ENCODE data around the gene TGFBRAP1.
"Not testable (repeated sequence)": the region's sequence is repeated elsewhere in the genome, so short reads cannot be mapped to it uniquely, and the experiment has no call there.

Gene TGFBRAP1

DNA sequence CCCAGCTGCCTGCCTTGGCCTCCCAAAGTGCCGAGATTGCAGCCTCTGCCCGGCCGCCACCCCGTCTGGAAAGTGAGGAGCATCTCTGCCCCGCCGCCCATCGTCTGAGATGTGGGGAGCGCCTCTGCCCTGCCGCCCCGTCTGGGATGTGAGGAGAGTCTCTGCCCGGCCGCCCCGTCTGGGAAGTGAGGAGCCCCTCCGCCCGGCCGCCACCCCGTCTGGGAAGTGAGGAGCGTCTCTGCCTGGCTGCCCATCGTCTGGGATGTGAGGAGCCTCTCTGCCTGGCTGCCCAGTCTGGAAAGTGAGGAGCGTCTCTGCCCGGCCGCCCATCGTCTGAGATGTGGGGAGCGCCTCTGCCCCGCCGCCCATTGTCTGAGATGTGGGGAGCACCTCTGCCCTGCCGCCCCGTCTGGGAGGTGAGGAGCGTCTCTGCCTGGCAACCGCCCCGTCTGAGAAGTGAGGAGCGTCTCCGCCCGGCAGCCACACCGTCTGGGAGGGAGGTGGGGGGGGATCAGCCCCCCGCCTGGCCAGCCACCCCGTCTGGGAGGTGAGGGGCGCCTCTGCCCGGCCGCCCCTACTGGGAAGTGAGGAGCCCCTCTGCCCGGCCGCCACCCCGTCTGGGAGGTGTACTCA lies 78.4 kb downstream of the TGFBRAP1 start:
- H3K4me3 ChIP-seq (ENCODE audit: low read length); DNase-seq (ENCODE audit: low read depth, low spot score): not testable (repeated sequence)

DNA sequence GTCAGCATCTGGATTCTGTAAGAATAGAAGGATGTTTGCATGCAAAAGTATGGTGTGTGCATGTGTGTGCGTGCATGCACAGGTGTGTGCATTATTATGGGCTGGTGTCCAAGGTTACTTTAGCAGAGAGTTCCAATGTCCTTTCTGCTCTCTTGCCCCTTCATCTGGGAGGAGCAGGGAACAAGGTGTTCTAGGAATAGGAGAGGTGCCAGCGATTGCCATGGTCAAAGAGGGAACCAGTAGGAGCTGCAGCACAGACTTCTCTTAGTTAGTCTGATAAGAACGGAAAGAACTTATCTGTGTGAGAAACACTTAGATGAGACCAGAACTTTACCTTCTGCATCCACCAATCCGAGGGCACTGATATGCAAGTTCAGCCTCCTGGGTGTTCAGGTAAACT lies 79.6 kb downstream of the TGFBRAP1 start:
- DNase-seq (ENCODE audit: low read depth, low spot score), result no peak
- no peak overlapping the region for H3K4me3 ChIP-seq (ENCODE audit: low read length)

DNA sequence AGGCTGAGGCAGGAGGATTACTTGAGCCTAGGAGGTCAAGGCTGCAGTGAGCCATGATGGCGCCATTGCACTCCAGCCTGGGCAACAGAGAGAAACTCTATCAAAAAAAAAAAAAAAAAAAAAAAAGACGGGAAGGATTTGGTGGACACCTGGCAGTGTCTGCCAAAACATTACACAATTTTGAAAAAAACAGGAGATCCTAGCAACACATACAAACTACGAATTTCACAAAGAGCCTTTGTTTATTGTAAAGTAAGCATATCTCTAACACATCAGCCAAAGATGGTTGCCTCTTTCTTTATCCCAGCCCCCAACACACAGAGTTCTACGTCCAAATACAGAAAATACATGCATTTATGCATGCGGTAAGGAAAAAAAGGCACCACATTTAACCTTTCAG lies 80.4 kb downstream of the TGFBRAP1 start:
- H3K4me3 ChIP-seq (ENCODE audit: low read length), result no peak overlapping the region
- DNase-seq (ENCODE audit: low read depth, low spot score), result no peak

DNA sequence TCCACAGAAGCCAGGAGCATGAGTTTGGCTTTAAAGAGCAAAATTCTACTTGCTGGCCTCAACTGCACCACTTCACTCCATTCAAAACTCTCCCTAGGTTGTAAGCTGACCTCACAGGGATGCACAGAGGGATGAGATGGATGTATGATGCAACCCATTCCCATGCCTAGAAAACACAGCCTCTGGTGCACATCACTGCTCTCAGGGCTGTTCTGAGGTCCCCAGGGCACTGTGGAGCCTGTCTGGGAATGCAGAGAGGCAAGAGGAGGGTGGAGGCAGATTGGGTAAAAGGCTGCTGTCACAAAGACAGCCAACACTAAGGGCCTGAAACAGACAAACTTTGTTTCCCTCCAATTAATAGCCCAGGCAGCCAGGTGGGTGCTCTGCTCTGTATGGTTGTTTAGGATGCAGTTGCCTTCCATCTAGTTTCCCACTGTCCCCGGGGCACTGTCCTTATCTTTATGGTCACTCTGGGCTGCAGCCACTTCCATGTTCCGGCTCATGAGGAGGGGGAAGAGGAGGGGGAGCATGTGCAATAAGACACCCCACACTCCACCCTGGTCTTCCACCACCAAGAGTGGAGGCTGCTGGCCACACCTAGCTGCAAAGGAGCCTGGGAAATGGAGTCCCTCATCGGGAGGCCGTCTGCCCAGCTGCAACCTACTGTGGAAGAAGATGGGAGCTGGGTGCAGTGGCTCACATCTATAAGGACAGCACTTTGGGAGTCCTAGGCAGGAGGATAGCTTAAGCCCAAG lies 81.0 kb downstream of the TGFBRAP1 start:
- no peak overlapping the region for H3K4me3 ChIP-seq (ENCODE audit: low read length)
- no peak for DNase-seq (ENCODE audit: low read depth, low spot score)

DNA sequence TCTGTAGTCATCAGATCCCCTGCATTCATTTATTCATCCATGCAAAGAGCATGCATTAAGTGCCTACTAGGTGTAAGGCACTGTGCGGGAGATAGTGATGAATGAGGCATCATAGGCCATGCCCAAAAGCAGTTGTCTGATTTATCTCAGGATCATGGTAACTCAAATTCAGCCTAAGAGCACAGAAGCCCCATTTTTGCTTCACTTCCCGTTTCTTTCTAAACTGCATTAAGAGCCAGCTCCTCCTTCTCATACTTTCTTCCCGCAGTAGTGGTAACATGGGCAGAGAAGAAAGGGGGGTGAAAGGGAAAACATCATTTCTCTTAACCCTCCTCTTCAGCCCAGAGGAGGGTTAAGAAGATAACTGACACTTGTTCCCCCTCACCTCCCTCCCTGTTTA lies 85.1 kb downstream of the TGFBRAP1 start:
- no peak for DNase-seq (ENCODE audit: low read depth, low spot score)
- H3K4me3 ChIP-seq (ENCODE audit: low read length), result no peak overlapping the region

DNA sequence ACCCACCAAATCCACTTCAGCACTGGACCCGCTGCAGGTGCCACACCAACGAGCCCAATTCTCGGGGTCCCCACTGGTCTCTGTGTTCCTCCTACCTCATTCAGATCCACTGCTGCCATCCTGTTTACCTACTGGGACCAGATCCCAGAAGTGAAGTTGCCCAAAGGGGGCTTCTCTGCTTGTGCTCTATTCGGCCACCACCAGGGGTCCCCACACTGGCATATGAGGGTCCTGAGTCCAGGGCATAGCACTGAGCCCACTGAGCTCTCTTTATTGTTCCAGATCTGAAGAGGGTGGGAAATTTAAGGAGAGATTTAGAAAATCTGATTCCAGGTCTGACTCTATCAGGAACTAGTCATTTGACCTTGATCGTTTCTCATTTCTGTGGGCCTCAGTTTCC lies 85.6 kb downstream of the TGFBRAP1 start:
- H3K4me3 ChIP-seq (ENCODE audit: low read length), result no peak overlapping the region
- DNase-seq (ENCODE audit: low read depth, low spot score), result no peak

DNA sequence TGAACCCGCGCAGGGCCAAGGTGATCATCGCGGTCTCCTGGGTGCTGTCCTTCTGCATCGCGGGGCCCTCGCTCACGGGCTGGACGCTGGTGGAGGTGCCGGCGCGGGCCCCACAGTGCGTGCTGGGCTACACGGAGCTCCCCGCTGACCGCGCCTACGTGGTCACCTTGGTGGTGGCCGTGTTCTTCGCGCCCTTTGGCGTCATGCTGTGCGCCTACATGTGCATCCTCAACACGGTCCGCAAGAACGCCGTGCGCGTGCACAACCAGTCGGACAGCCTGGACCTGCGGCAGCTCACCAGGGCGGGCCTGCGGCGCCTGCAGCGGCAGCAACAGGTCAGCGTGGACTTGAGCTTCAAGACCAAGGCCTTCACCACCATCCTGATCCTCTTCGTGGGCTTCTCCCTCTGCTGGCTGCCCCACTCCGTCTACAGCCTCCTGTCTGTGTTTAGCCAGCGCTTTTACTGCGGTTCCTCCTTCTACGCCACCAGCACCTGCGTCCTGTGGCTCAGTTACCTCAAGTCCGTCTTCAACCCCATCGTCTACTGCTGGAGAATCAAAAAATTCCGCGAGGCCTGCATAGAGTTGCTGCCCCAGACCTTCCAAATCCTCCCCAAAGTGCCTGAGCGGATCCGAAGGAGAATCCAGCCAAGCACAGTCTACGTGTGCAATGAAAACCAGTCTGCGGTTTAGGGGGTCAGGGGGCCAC lies 87.1 kb downstream of the TGFBRAP1 start:
- no peak for DNase-seq (ENCODE audit: low read depth, low spot score)
- H3K4me3 ChIP-seq (ENCODE audit: low read length), result no peak overlapping the region

DNA sequence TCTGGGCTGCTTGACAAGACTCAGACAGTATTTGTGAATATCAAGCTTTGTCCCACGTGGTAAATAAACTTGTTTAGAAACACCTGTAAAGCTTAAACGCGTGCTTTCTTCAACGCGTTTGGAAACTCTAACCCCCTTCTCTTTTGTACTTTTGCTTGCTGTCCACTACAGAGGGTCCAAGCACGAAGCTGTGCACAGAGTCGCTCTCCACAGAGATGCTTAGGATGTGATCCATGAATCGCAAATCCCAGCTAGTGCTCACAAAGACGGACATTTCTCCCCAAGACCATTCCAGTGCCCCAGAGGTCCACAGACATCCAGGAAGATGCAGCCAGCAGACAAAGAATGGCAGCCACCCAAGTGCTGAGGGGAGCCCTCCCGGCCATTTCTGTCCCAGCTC lies 88.1 kb downstream of the TGFBRAP1 start, which contains the start of gene GPR45:
Gene GPR45, plus strand, starts transcription at position 301 of the 400 bp plus-strand sequence. CDS start 116 bp downstream, outside the sequence.
- DNase-seq (ENCODE audit: low read depth, low spot score), result no peak
- no peak within 1 kb of the TSS for H3K4me3 ChIP-seq (ENCODE audit: low read length)

DNA sequence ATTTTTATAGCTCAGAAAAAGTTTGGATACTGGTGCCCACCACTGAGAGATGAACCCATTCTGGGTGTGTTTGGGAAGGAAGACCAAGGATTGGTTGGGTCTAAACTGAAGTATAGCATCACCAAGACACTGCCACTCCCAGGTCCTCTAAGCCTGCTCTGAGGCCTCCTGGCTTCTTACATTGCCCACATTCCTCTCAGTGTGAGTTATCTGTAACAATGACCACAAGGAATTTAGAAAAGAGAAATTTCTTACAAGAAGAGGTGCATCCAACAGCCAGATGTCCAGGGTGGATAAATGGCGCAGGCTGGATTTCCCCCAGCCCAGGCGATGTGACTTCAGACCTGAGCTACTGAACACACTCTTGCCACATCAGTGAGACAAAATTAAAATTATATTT lies 89.6 kb downstream of the TGFBRAP1 start:
- DNase-seq (ENCODE audit: low read depth, low spot score), result no peak

DNA sequence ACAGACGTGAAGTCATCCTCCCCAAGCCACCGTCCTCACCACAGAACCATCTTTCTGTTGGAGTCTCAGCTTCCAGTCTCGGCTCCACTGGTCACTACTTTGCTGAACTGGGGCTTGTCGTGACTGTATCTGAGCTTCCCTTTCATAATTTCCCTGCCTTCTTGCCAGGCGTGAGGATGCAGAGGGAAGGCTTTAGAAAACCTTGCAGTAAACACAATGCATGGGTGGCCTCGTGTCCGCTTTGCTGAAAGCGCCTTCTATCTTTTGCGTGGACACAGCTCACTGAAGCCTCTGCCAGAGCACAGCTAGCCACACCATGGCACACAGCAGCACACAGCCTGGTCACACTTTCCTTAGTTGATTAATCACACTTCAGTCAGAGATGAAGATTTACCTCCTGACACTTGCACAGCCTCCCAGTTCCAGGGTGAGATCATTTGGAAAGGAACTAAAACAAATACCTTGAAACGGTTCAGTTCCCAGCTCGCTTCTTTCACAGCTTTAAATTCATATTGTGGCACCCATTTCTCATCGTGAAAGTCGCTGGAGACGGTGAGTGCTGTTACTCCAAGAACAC lies 90.8 kb downstream of the TGFBRAP1 start:
- DNase-seq (ENCODE audit: low read depth, low spot score), result no peak
- no peak overlapping the region for H3K4me3 ChIP-seq (ENCODE audit: low read length)

More for the DNA sequence above, 89.6 kb downstream of the TGFBRAP1 start:
- no peak overlapping the region for H3K4me3 ChIP-seq (ENCODE audit: low read length)

DNA sequence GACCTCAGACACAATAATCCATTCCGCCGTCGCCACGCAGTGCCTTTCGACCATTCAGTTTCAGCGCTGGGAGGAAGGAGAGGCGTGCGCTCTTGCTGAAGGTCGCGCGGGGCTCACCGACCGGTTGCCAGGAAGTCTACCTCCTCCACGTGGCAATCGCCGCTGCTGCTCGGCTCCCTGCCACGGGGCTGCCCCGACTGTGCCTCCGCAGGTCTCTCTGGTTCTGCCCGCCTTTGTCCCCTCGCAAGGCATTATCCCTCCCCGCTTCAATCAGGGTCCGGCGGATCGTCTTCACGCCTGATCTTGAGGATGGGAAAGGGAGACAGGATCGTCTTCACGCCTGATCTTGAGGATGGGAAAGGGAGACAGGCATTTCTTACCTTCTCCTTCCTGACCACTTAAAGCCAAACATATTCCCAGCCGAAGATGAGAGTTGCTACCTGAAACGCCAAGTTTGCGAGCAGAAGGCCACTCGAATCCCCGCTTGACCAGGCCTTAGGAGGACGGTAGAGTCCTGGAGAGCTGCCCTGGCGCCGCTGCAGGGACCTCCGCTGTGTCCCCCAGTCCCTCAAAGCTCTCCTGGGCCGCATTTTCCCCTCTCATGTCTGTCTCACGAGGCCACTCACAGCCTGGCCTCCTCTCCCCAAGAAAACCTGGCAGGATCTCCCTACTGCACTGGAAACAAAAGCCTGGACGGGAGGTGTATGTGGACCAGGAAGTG lies 92.3 kb downstream of the TGFBRAP1 start:
- no peak for DNase-seq (ENCODE audit: low read depth, low spot score)
- H3K4me3 ChIP-seq (ENCODE audit: low read length), result no peak overlapping the region

DNA sequence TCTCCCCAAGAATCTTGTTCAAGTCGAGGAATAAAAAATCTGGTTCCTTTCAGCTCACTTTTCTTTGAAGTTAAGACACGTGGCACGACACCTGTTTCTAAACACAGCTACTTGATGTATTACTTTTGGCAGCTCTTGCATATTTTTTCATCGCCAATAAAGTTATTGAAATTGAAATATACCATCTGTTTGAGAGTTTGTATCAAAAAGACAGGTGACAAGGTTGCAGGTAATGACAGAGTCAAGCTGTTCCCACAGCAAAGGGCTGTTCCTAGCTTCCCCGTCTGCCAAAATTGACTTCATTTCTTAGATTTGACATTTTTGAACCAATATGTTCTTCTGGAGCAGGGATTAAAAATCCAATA lies 93.5 kb downstream of the TGFBRAP1 start:
- no peak overlapping the region for H3K4me3 ChIP-seq (ENCODE audit: low read length)
- DNase-seq (ENCODE audit: low read depth, low spot score), result no peak

DNA sequence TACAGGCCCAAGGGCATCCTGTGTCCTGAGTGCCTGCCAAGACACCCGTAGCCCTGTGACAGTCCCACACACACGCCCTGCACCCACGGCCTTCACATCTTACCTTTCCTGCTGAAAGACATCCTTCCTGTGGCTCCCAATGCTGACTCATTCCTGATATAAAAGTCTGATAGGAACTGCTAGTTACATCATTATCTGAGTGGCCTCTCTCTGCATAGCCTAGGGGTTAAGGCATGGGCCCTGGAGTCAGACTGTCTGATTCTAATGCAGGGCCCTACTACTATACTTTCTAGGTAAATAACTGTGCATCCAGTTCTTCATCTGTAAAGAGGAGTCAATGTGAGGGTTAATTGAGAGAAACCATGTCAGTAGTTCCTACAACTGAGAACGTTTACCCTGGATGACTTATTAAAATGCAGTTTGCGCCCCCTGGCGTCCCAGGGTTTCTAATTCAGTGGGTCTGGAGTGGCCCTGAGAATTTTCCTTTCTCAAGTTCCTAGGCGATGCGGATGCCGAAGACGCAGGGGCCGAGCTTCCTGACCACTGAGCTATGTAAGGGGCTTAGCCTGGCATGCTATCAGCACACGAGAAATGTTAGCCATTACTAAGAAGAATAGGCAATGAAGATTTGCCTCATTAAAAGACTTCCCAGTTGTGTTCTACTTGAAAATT lies 94.0 kb downstream of the TGFBRAP1 start:
- no peak overlapping the region for H3K4me3 ChIP-seq (ENCODE audit: low read length)

DNA sequence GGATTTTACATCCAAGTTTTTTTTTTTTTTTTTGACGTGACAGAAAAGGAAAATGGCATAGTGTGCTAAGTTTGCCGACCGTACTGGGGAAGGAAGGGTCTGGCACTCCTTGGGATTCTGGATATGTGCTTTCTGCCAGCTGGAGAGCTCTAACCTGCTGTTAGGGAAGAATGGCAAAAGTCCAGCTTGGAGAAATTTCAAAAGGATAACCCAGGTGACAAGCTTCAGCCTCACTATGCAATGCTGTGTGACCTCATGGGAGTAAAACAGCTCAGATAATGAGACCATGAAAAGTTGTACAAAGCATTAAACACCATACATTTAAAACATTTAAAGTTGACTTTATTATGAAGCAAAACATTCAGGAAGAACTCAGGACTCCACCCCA lies 98.3 kb downstream of the TGFBRAP1 start:
- no peak for DNase-seq (ENCODE audit: low read depth, low spot score)
- no peak overlapping the region for H3K4me3 ChIP-seq (ENCODE audit: low read length)

More for the DNA sequence above, 94.0 kb downstream of the TGFBRAP1 start:
- peak; percentile 66 for DNase-seq (ENCODE audit: low read depth, low spot score)

DNA sequence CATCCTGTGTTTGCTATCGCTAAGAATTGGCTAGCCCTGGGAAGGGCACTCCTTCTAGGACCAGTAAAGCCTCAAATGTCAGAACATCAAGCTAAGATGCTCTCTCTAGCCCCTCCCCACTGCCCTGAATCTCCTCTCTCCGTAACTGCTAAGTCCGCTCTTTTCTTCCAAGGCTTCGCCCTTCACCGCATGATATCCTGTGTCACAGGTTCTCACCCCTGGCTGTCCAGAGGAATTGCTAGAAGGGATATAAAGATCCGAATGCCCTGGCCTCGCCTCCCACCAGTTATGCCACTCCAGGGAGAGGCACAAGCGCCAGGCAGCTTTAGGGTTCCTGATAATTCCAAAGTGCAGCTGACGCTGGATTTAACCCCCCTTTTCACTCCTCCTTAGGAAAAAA lies 105.1 kb downstream of the TGFBRAP1 start:
- no peak for DNase-seq (ENCODE audit: low read depth, low spot score)
- H3K4me3 ChIP-seq (ENCODE audit: low read length), result no peak overlapping the region

DNA sequence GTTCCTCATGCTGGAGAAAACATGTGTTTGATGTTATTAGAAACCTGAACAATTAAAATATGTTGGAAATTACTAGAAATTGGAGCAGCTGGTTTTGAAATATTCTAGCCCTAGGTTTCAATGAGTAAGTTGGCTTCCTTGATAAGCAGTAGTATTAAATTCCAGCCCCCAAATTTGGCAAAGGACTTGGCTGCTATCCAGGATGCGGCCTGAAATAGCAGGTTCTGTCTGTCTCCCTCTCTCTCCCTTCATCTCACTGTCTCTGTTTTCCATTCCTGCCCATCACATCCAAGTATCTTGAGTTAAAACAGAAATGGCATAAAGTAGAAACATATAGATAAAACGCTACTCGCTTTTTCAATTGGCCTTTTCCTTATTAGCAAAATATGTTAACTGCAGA lies 108.9 kb downstream of the TGFBRAP1 start:
- DNase-seq (ENCODE audit: low read depth, low spot score), result no peak
- H3K4me3 ChIP-seq (ENCODE audit: low read length), result no peak overlapping the region

DNA sequence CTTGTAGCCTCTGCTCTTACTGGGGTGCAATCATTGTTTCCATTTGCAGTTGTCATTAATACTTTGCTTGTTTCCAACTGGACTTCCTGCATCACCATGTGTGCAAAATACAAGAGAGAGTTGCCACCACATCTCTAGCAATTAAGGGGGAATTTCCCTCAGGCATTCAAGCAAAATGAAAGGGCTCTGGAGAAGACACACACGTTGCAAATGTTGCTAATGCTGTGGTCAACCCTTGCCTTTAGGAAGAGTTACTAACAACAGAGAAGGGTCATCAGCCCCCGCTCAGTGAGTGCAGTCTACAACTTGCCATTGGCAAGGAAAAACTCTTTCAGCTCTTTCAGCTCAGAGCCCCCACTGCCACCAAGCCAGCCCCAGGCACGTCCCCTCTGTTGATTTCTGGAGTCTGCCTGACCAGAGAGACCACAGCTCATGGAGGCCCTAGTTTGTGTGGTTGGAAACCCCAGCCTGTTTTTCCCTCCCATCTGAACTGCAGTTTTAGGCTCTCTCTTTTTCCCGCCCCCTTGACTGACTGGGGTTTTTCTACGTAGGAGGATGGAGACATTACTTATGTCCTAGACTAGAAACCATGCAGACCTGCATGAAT lies 113.8 kb downstream of the TGFBRAP1 start:
- no peak overlapping the region for H3K4me3 ChIP-seq (ENCODE audit: low read length)
- no peak for DNase-seq (ENCODE audit: low read depth, low spot score)
